CD4-positive, alpha-beta T cell treated with Interleukin-15 for 4 hours (primary cell): ENCODE results near the gene HOXC9.

Experiments
- DNase-seq: peaks from one replicate; pipeline ENCODE4 v3.0.0-alpha.2; 2020; ENCODE audit warnings: low spot score

The HOXC9 gene

DNA sequence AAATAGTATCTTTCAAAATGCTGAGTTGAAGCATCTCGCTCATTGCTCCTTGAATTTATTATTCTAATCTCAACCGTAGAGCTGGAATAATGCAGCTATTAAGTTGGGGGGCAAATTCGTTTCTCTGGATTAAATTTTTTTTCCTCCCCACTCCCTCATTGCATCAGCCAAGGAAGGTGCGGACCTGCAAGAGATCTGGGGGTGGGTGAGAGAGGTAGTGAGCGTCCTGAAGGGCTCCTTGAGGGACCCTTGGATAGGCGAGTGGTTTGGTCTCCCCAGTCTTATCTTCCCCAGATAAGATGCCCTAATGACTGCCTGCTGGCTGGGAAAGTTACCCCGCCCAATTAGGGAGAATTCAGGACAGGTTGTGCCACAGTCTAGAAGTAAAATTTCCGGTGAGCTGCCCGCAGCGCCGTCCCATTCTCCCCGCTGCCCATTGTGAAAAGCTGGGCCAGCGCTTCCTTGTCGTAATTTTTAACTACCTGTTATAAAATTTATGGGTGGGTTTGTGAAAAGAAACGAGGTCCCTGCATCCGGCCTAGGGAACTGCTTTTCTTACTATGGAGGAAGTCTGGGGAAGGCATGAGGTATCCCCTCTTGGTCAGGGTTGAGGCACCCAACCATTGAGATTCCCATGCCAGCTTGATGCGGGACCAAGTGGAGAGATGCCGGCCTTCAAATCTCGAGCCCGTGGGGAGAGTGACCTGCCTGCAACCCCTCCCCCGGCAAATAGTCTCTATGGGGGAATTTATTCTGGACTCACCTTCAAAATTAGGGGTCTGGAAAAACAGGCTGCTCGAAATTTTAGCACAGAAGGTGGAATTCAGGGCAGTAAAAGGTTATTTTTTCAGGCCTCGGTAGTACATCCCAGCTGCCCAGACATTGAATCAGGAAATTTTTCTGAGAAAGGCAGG, 15.3 kb downstream of the HOXC9 start:
- no peak for DNase-seq

DNA sequence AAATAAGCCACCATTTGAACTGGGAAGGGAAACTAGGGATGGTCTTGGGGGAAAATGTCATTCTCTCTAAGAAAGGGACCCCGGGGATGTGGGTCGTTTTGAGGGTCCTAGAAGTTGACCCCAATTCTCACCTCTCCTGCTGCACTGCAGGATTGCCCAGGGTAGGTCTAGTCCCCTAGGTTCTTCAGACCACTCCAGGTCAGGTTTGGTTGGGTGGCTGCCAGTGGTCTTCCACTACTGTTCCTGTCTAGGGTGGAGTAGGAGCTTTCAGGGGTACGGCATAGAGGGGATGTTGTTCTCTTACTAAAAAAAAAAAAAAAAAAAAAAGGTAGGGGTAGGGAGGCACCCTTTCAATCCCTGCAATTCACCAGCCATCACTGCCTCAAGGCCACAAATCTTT, 16.1 kb downstream of the HOXC9 start:
- no peak for DNase-seq

DNA sequence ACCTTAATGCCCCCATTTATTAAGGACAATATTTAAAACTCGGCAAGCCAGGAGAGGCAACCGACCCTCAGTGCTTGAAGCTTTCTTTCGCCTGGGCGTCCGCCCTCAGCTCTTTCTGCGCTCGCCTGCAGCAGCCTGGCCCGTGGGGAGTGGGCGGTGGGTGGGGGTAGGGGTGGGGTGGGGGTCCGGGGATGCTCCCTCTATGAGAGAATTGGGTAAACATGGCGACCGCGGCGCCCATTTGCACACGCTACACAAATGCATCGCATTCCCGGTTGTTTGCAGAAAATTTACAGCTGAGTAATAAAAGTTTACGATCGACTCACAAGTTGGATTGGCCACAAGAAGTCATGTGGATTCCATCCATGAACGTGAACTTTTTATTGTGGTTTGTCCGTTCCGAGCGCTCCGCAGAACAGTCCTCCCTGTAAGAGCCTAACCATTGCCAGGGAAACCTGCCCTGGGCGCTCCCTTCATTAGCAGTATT, 16.6 kb downstream of the HOXC9 start:
- no peak for DNase-seq

DNA sequence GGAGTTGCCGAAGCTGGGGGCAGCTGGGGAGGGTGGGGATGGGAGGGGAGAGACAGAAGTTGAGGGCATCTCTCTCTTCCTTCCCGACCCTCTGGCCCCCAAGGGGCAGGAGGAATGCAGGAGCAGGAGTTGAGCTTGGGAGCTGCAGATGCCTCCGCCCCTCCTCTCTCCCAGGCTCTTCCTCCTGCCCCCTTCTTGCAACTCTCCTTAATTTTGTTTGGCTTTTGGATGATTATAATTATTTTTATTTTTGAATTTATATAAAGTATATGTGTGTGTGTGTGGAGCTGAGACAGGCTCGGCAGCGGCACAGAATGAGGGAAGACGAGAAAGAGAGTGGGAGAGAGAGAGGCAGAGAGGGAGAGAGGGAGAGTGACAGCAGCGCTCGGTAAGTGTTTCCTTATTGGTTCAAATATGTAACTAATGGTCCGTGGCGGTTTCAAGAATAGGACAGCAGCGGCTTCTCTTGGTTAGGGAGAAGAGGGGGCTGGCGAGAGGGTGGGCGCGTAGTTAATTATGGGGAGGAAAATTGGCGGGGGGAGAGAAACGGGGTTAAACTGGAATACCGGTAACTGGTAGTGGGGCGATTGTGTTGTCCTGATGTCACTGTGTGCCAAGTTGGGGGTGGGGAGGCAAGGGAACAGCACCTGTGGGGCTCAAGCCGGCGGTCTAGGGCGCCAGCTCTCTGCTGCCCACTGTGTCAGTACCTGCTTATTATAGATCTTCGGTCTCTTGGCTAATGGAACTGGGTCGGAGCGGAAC, 17.2 kb downstream of the HOXC9 start:
- DNase-seq = no peak

DNA sequence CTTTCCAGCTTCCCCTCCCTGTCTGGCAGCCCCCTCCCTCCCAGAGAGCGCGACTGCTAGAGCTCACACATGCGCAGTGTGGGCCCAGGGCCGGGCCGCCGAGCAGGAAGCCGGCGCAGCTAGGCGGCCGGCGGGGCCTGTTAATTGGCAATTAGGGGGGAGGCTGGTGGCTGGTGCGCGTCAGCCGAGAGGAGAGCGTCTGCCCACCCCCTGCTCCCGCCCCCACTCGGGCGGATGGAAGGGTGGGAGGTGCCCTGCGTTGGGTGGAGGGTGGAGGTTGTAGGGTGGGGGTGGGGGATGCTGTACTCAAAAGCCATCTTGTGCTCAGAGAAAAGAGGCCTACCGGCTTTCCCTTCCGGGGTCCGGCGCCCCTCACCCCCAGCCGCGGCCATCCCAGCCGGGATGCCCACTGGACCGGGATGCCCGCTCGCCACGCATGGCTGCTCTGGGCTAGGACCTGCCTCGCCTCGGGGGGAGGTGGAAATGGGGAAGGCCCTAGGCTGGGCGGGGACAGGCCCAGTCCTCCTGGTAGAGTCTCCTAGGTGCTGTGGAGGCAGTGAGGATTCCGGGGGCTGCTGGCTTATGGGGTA, 18.0 kb downstream of the HOXC9 start:
- DNase-seq = peak; percentile 76

DNA sequence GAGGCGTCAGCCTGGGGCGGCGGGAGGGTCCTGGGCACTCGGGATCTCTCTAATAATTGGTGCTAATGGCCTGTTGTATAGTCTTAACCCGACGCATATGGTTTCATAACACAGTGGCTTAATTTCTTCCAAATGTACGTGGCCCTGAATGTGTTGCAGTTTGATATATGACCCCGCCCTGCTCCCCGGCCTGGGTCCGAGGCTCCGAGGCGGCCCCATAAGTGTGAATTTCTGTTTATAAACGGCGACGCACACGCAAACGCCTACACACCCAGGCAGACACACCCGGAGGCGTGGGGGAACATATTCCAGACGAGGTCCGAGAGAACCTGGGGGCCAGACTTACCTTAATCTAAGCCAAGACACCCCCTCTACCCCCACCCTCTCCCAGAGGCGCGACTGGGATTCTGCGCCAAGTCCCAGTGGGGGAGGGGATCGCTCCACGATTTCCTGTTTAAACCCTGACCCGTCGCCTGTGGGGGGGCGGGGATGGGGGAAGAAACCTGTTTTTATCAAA, 18.6 kb downstream of the HOXC9 start:
- no peak for DNase-seq

DNA sequence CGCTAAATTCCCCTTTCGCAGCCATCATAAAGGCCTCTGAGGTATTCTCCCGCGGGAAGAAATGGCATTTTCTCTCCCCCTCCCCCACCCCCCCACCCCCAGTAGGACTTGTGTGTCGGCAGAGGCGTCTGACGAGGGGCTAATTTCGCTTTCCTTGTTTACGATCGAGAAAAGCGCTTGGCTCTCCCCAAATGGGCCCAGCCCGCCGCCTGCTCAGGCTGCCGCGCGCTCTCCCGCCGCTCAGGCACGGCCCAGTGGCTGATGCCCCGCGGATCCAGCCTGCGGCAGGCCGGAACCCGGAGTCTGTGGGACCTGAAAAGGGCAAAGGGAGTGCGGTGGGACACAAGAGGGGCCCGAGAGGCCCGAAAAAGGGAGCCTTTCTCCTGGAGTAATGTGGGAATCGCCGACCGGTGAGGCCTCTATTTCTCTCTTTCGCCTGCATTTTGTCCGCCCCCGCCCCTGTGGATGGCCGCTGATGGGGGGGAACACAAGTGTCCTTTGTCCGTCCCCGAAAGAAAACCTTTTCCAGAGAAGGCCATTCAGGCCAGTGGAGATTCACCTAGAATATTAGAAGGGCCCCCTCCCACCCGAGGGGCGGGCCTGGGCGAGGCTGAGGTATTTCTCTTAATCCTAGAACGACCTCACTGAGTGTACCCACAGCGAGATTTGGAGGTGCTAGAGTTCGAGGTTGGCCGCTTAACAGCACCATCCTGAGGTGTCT, 19.3 kb downstream of the HOXC9 start:
- no peak for DNase-seq

DNA sequence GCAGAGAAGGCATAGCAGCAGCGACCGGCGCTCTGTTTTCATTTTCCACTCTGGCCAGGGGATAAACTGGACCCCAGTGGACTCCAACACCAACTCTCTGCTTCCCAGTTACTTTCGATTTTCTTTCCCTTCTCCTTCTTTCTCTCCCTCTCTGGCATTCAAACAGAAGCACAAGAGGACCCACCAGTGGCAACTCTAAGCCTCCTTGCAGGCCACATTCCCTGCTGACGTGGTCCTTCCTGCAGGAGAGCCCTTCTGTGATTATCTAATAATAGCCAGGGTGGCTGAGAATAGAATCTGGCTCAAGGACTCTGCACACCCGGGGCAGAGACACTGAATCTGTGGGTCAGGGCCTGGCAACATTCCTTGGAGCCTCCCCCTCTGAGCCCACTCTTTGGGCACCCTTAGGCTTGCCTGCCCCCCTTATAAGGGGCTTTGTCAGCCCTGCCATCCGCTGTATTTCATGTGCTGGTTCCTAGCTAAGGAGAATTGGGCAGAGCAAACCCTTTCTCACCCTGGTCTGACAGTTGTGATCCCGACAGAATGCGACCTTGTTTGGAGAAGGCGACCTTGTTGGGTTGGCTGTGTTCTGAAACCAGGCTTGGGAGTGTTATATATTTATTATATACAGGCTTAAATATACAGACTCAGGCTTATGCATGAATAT, 20.1 kb downstream of the HOXC9 start:
- no peak for DNase-seq

DNA sequence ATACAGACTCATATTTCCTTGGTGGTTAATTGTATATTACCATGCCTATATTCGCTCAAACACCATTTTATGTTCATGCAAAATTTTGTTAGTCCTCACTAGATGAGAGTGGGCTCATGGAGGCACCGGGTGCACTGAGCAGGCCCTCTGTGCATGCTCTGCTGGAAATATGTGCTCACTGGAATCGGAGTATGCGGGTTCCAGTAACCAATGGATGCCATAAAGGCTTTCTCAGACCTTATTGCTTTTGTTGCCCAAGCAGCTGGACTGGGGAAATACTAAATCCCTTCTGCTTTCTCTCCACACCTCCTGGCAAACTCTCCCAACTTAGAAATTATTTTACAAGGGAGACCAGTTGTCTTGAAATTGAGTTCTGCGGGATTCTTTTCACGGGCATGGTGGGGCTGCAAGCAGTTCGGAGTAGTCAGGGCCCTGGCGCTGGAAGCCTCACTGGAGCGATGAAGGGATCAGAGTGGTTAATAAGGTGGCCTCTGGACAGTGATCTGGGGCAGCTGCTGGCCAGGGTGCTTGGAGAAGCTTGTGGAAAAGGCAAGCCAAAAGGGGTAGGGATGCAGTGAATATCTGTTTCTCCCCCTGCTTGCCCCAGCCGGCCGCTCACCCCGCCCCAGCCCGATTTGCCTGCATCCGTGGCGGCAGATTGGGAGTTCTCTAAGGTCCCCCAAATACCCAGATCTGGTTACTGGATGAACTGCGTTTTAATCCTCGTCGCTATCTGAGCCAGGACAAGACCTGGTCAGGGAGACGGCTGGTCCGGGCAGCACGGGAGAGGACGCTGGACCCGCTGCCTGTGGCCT, 20.8 kb downstream of the HOXC9 start:
- DNase-seq = no peak

DNA sequence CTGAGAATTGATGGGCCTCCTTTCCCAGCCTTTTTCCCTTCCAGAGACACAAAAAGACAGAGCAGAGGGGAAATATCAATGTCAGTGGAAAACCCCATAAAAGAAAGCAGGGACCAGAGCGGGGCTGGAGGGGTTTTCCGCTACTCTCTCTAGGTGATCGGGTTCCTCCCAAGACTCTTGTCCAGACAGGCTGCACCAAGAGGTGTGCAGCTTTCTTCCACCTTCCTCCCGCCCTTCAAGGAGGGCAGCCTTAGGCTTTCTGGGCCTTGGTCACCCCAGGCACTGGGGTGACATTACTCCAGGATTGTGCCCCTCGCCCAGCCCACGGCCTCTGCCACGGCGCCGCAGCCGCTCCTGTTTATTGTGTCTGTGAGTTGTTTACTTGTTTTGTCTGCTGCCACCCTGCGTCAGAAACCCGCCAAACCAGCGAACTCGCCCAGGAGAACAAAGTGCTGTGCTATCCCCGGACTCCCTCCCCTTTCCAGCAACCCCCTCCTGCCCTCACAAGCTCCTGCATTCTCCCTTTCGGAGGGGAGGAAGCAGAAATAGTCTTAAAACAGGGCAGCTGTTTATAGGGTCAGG, 21.6 kb downstream of the HOXC9 start:
- DNase-seq = no peak

DNA sequence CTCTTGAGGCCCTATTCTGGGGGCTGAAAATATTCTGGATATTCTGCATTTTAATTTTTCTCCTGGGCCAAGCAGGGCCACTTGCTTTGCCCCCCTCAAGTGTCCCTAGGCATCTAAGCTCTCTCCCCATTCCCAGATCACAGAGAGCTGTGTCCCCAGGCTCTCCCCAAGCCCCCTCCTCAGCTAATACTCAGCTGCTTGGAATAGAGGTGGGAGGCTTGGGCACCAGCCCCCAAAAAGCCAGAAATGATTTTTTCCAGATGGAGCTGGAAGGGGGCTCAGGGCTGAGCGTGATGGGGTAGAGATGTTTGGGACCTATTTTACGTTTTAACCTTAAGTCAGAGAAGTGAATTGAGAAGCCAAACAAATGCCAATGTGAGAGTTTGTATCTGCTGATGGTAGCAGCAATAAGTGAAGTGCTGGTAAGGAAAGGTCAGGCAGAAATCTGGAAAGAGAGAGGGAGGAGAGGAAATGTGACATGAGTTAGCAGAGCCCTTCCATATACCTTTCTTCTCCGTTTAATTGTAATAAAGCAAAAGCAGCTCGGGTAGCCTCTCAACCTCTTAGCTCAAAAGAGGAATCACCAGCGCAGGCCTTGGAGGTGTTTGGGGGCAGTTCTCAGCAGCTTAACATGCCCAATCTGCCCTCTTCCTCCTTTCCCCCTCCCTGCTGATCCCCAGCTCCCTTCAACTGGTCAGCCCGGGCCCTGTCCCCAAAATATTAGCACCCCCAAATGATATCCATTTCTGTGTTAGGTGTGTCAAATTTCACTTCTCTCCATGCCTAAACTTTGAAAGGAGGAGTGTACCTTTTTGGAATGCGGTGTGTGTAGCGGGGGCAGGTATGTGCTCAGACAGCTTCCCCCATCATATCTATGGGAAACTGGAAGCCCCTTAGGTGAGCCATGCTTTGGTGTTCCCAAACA, 23.3 kb downstream of the HOXC9 start:
- no peak for DNase-seq

DNA sequence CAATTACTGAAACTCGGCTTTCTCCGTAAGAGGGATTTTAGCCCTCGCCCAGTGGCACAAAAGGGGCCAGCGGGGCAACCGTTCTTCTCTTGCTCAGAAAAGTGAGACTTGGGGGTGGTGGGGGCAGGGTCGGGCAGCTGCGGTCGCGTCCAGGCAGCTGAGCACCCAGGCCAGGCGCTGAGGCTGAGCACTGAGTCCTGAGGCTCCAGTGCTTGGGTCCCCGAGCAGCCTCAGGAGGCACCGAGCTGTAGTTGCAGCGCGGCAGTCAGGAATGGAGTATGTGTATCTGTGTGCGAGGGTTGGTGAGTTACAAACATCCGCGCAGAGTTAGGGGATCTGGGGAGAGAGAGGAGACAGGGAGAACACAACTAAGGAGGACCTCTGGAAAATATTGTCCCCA, 24.2 kb downstream of the HOXC9 start:
- DNase-seq = no peak

DNA sequence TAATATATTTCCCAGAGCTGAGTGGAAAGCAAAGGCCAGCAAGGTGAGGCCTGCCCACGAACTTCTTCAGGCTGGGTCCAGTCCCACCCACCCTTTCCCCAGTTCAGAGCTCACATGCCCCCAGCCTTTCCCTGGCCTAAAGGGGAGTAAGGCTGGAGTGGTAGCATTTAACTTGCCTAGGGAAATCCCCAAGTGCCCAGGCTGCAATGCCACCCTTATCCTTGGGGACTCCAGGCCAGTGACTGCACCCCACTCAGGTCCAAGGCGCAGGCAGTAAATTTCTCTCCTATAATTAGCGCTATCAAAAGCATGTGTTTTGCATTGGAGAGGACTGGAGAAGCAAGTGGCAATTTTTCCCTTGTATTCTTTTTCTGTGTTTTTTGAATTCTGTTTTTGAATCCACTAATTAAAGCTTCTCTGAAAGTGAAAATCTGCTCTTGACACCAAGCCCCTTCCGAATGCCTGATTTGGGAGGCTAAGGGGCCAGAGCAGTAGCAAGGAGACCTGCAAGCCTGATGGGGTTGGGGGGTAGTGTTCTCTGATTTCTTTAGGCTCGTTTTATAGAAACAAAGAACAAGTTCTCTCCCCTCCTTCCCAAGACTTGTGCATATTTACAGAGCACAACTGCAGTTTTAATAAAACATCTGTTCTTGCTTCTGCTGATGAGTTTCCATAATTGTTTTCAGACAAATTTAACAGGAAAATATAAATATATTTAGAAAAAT, 24.8 kb downstream of the HOXC9 start:
- DNase-seq = no peak

DNA sequence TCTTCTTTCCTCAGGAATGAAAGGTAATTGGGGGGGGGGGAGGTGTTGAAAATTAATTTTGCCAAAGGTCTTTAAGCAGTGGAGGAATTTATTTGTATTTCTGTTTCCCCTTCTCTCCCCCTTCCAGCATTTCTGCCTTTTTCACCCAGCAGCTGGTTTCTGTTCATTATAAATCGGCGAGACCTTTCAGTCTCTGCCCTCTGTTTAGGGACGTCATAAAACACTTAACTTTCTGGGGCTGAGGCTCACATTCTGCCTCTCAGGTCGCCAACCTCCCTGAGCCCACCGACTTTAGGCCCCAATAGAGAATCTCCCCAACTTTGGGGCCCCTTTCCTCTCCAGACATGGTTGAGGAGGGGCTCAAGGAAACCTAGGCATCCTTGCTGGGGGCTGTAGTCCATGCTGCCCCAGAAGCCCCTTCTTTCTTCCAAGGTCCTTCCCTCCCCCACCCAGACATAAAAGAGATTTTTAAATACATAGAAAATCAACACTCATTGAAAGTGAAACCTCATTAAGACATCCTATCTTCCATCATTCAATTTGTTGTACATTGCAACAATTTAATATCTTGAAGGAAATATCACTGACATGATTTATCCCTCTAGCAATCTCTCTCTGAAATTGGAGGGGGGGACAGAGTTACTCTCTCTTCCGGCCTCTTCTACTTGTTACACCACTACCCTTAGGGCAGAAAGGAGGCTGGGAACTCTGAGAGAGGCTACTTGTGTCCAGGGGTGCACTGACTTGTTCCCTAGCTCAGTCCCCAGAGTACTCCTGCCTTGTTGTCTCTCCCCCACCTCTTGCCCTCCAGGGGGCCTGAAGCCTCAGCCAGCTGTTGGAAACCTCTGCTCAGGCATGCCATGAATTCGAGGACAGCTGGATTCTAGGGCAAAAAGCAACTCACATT, 25.8 kb downstream of the HOXC9 start:
- DNase-seq = no peak

DNA sequence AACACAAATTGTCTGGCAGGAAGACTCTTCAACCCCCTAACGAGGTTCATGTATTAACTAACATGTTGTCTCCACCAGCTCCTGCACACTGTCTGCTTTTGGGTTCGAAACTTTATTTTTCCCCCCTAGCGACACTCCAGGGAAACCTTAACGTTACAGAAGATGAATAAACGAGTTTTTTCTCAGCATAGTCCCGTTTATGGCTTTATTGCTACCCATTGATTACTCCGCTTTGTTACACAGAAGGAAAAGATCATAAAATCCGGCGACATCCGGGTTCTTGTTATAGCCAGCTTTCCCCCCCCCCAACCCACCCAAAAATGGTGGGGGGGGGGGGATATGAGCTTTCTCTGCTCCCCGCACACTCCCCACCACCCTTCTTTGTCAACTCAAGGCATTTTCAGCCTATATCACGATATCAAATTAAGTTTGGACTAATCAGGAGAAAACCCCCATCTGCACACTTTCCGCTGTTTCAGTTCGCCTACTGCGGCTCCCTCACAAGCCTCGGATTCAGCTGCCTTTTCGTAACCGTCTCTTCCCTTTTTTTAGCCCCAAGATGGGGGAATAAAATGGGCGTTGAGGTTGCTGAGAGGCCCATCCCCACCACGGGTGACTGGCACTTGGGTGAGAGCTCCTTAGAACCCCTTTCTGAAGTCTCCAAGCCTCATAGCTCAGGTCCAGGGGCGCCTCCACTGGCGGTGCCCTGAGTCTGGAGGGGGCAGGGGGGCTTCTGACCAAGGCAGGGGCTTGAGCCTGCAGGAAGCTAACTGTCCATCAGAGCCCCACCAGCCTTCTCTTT, 26.9 kb downstream of the HOXC9 start:
- DNase-seq = no peak

DNA sequence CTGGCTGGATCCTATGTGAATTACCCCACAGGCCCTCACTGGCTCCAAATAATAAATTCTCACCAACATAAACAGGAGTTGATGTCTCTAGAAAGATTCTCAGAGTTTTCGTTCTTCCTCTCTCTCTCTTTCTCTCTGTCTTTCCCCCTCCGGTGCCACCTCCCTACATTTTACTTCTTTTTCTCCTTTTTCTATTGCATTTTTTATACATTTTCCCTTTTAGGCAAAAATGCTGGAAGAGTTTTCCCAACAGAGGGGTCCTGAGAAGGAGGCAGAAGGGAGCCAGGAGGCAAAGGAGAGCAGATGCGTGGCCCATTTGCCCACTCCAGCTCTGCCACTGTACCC, 27.5 kb downstream of the HOXC9 start:
- no peak for DNase-seq
